Measurements from ENCODE around the gene PIGO. TPM values are rescaled to one million over a fixed set of nuclear protein-coding genes. Genes with fewer than 3 reads are reported as not detected.

Gene PIGO
- total and polyA plus RNA-seq, 2 of the 8 experiments (the other 6 are each of a cell fraction or from before 2014, with no cell fraction given) = 20.5 to 31.3 TPM

DNA sequence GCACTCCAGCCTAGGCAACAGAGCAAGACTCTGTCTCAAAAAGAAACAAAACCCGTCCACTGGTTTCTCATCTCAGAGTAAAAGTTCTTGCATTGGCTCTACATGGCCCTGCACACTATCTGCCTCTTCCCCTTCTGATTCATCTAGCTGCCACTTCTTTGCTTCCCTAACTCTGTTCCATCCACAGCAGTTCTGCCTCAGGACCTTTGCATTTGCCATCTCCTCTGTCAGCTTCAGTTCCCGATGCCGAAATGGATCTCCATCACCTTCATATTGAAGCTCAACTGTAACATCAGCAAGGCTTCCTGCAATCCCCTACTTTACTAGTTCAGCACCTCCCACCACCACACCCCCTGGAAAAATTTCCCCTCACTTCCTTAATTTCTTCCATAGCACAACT is 1.2 kb upstream of the PIGO start:
- H2BK20ac ChIP-seq (ENCODE audit: low read length) = no peak overlapping the region
- H3K79me1 ChIP-seq (ENCODE audit: low read depth, low read length) = peaks cover 7% of the 10 kb centered on the region
- peaks cover 9 to 24% (median 18%) of the 10 kb centered on the region in 4 experiments for H3K36me3 ChIP-seq (ENCODE audit: control insufficient read depth in 2 of 4, insufficient read depth in 4 of 4, low read length in 3 of 4)
- H2AK5ac ChIP-seq (ENCODE audit: low read depth, low read length) = no peak overlapping the region
- no peak overlapping the region for H2AFZ ChIP-seq (ENCODE audit: low read length)
- no peak overlapping the region for H3K27ac ChIP-seq (ENCODE audit: low read depth, low read length)
- H3K23ac ChIP-seq (ENCODE audit: insufficient read length) = no peak overlapping the region
- H4K91ac ChIP-seq (replicated peaks; ENCODE audit: insufficient read length, low read length) = no peak overlapping the region
- FAIRE-seq (no peak), DNase-seq (ENCODE audit: low read depth in 1 of 2, low spot score in 2 of 2) (no peak)
- H3K56ac ChIP-seq (replicated peaks; ENCODE audit: insufficient read length, low read depth, low read length) = no peak overlapping the region
- H3K79me2 ChIP-seq (ENCODE audit: control insufficient read depth in 1 of 2, insufficient read depth in 2 of 2, low read length in 2 of 2) = peaks cover 0 to 19% of the 10 kb centered on the region in 2 experiments; a peak in 2 of 4 replicates
- no peaks in the 10 kb centered on the region for H3K9me3 ChIP-seq (ENCODE audit: insufficient read depth in 2 of 2, low read depth in 1 of 2, low read length in 1 of 2)
- H3K23me2 ChIP-seq (ENCODE audit: low read depth, low read length) = peaks cover 8% of the 10 kb centered on the region
- ChIA-PET POLR2A (ENCODE audit: partially characterized antibody) (interaction anchor here (2.4 to 17.4 kb wide), 3 partner anchors 10 to 22 kb away, joined by 8 to 440 read pairs (median 151); partner anchors contain the start of genes ATOSB, FANCG and VCP), CTCF (ENCODE audit: partially characterized antibody) (interaction anchor here (1.0 to 4.1 kb wide), 3 partner anchors 13 to 337 kb away, joined by 5 to 46 read pairs (median 5); partner anchors contain the start of gene FANCG)
- H3K18ac ChIP-seq (ENCODE audit: extremely low read depth, low read length) = no peak overlapping the region
- no peak overlapping the region for H3K4me2 ChIP-seq (ENCODE audit: insufficient read depth in 1 of 2, low read depth in 2 of 2, low read length in 2 of 2)
- H2BK12ac ChIP-seq (ENCODE audit: low read depth, low read length) = no peak overlapping the region
- H3K27me3 ChIP-seq (replicated peaks in 1 of 4; ENCODE audit: control insufficient read depth in 3 of 4, extremely low read depth in 1 of 4, insufficient read depth in 3 of 4, low read length in 3 of 4) = no peaks in the 10 kb centered on the region
- no peak overlapping the region for H2BK5ac ChIP-seq (ENCODE audit: low read depth, low read length)
- H4K8ac ChIP-seq (ENCODE audit: extremely low read depth, insufficient read depth, low read length) = no peak overlapping the region
- H3K4ac ChIP-seq (replicated peaks; ENCODE audit: insufficient read length, low read depth, low read length) = no peak overlapping the region
- no peak overlapping the region for H2BK120ac ChIP-seq (replicated peaks; ENCODE audit: low read depth, low read length)
- no peak overlapping the region for H3K9ac ChIP-seq (replicated peaks in 1 of 4; ENCODE audit: extremely low read depth in 1 of 4, low read depth in 3 of 4, low read length in 3 of 4)
- no peak overlapping the region for H3K14ac ChIP-seq (ENCODE audit: insufficient read length)
- no peak overlapping the region for H4K5ac ChIP-seq (ENCODE audit: insufficient read length, low read depth, low read length)
- no peak overlapping the region for H3K4me3 ChIP-seq (ENCODE audit: extremely low read depth in 1 of 4, insufficient read depth in 2 of 4, low read depth in 3 of 4, low read length in 4 of 4)
- no peak overlapping the region for H2BK15ac ChIP-seq (ENCODE audit: low read length)
- 70% methylated on average over 3 of the region's 3 CpGs; no CpG with 5 or more reads in 1 of the 2 experiments for WGBS, 2 experiments (ENCODE audit: extremely low coverage in 1 of 2, insufficient coverage in 1 of 2, insufficient read length in 1 of 2, insufficient replicate concordance in 2 of 2, low coverage in 1 of 2, low lambda C conversion rate in 2 of 2, missing lambda C conversion rate in 1 of 2)
- H3K4me1 ChIP-seq (replicated peaks in 1 of 4; ENCODE audit: control insufficient read depth in 3 of 4, insufficient read depth in 4 of 4, low read length in 3 of 4) = peaks cover 0 to 11% (median 3%) of the 10 kb centered on the region in 4 experiments; a peak in 5 of 7 replicates
- H4K20me1 ChIP-seq (replicated peaks in 1 of 2; ENCODE audit: control insufficient read depth in 1 of 2, insufficient read depth in 2 of 2, low read length in 2 of 2) = no peaks in the 10 kb centered on the region
- TF ChIP-seq NRF1 (IDR thresholded peaks at IDR 0.05; ENCODE audit: low read depth, low read length) (no peak), CBX8 (IDR thresholded peaks at IDR 0.05; ENCODE audit: borderline replicate concordance, low read depth, low read length) (no peak), GABPA (IDR thresholded peaks at IDR 0.05; ENCODE audit: borderline replicate concordance, insufficient read depth, low read length) (no peak), TCF12 (IDR thresholded peaks at IDR 0.05; ENCODE audit: low read depth, low read length) (no peak), GTF2F1 (IDR thresholded peaks at IDR 0.05; ENCODE audit: borderline replicate concordance, low read depth, low read length) (no peak), SIN3A (conservative IDR thresholded peaks at IDR 0.05 in 1 of 2, IDR thresholded peaks at IDR 0.05 in 1 of 2; ENCODE audit: low read depth in 1 of 2, low read length in 2 of 2) (no peak), RXRA (IDR thresholded peaks at IDR 0.05; ENCODE audit: insufficient read depth, low read depth, low read length) (no peak), ASH2L (IDR thresholded peaks at IDR 0.05; ENCODE audit: low read length) (no peak), TEAD4 (IDR thresholded peaks at IDR 0.05; ENCODE audit: low read depth, low read length) (no peak), JUND (IDR thresholded peaks at IDR 0.05; ENCODE audit: low read length) (no peak), POLR2AphosphoS5 (IDR thresholded peaks at IDR 0.05; ENCODE audit: low read depth, low read length) (no peak), TAF1 (IDR thresholded peaks at IDR 0.05; ENCODE audit: low read depth, low read length) (no peak), EZH2 (IDR thresholded peaks at IDR 0.05; ENCODE audit: low read depth, low read length, severe bottlenecking) (no peak)
- TF ChIP-seq, protein P1, sequence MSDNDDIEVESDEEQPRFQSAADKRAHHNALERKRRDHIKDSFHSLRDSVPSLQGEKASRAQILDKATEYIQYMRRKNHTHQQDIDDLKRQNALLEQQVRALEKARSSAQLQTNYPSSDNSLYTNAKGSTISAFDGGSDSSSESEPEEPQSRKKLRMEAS (IDR thresholded peaks at IDR 0.05) = no peak
